Putamen (tissue), 1 donor: ENCODE measurements around the gene GNG7.
"Not testable (repeated sequence)": the region's sequence is repeated elsewhere in the genome, so short reads cannot be mapped to it uniquely, and the experiment has no call there.

Source experiments
- DNase-seq: peaks from one replicate; pipeline ENCODE4 v3.0.0-alpha.2; 2016; ENCODE audit warnings: low spot score

GNG7 gene

GRCh38 chr19:2619076-2619475, 83.4 kb downstream of the GNG7 start:
- DNase-seq = no peak

- no peak for DNase-seq
Observed at GRCh38 chr19:2618611-2619010, 83.9 kb downstream of the GNG7 start.

- DNase-seq = no peak
Observed at GRCh38 chr19:2617393-2618165, 84.9 kb downstream of the GNG7 start.

- no peak for DNase-seq
Observed at GRCh38 chr19:2616741-2617392, 85.6 kb downstream of the GNG7 start.

- no peak for DNase-seq
Observed at GRCh38 chr19:2615782-2616181, 86.7 kb downstream of the GNG7 start.

- no peak for DNase-seq
Observed at GRCh38 chr19:2613507-2614295, 88.8 kb downstream of the GNG7 start.

- DNase-seq = no peak
Observed at GRCh38 chr19:2612619-2613249, 89.8 kb downstream of the GNG7 start.

GRCh38 chr19:2611483-2612464, 90.7 kb downstream of the GNG7 start:
- DNase-seq = no peak

GRCh38 chr19:2610637-2611482, 91.6 kb downstream of the GNG7 start:
- peak; percentile 68 for DNase-seq

- DNase-seq = no peak
Observed at GRCh38 chr19:2609389-2610116, 92.9 kb downstream of the GNG7 start.

GRCh38 chr19:2609034-2609388, 93.5 kb downstream of the GNG7 start:
- DNase-seq = not testable (repeated sequence)

- no peak for DNase-seq
Observed at GRCh38 chr19:2608602-2608922, 93.9 kb downstream of the GNG7 start.

- peak; percentile 67 for DNase-seq
Observed at GRCh38 chr19:2607712-2608601, 94.5 kb downstream of the GNG7 start.

GRCh38 chr19:2606774-2607173, 95.7 kb downstream of the GNG7 start:
- DNase-seq = not testable (repeated sequence)

- DNase-seq = not testable (repeated sequence)
Observed at GRCh38 chr19:2605889-2606288, 96.6 kb downstream of the GNG7 start.

GRCh38 chr19:2604747-2605329, 97.7 kb downstream of the GNG7 start:
- DNase-seq = no peak

GRCh38 chr19:2603334-2603733, 99.2 kb downstream of the GNG7 start:
- DNase-seq = no peak
